HG02973 (cell line): ENCODE measurements around the gene CSNK1A1.
"Not testable (repeated sequence)": the region's sequence is repeated elsewhere in the genome, so short reads cannot be mapped to it uniquely, and the experiment has no call there.

Source experiments
- ATAC-seq: cut with Tn5 transposase; IDR thresholded peaks from one replicate; pipeline ENCODE4 v1.9.1; 2021; ENCODE audit warnings: moderate library complexity; ENCODE audit not compliant: unreplicated experiment

CSNK1A1 gene

GRCh38 chr5:149532413-149532812, 18.8 kb downstream of the CSNK1A1 start:
- ATAC-seq: no peak

- no peak for ATAC-seq
Observed at GRCh38 chr5:149529463-149529862, 21.8 kb downstream of the CSNK1A1 start.

- ATAC-seq: no peak
Observed at GRCh38 chr5:149528281-149529060, 22.8 kb downstream of the CSNK1A1 start.

- no peak for ATAC-seq
Observed at GRCh38 chr5:149526845-149527590, 24.2 kb downstream of the CSNK1A1 start.

GRCh38 chr5:149521739-149522685, 29.2 kb downstream of the CSNK1A1 start:
- no peak for ATAC-seq

GRCh38 chr5:149519601-149520000, 31.6 kb downstream of the CSNK1A1 start:
- ATAC-seq: no peak

- no peak for ATAC-seq
Observed at GRCh38 chr5:149518620-149519019, 32.6 kb downstream of the CSNK1A1 start.

- ATAC-seq: no peak
Observed at GRCh38 chr5:149517461-149518122, 33.6 kb downstream of the CSNK1A1 start.

- no peak for ATAC-seq
Observed at GRCh38 chr5:149514512-149514911, 36.7 kb downstream of the CSNK1A1 start.

GRCh38 chr5:149513372-149513947, 37.8 kb downstream of the CSNK1A1 start:
- not testable (repeated sequence) for ATAC-seq

- no peak for ATAC-seq
Observed at GRCh38 chr5:149510136-149510535, 41.1 kb downstream of the CSNK1A1 start.

GRCh38 chr5:149504677-149505076, 46.6 kb downstream of the CSNK1A1 start:
- no peak for ATAC-seq

- ATAC-seq: no peak
Observed at GRCh38 chr5:149503006-149503405, 48.2 kb downstream of the CSNK1A1 start.

- ATAC-seq: no peak
Observed at GRCh38 chr5:149500922-149501582, 50.2 kb downstream of the CSNK1A1 start.

- no peak for ATAC-seq
Observed at GRCh38 chr5:149498724-149499336, 52.4 kb downstream of the CSNK1A1 start.

- no peak for ATAC-seq
Observed at GRCh38 chr5:149497357-149497756, 53.9 kb downstream of the CSNK1A1 start.

GRCh38 chr5:149496917-149497316, 54.3 kb downstream of the CSNK1A1 start:
- no peak for ATAC-seq

GRCh38 chr5:149496166-149496565, 55.1 kb downstream of the CSNK1A1 start:
- ATAC-seq: no peak

- ATAC-seq: no peak
Observed at GRCh38 chr5:149495673-149496072, 55.6 kb downstream of the CSNK1A1 start.
